NCI-H524 treated with DMSO at 0.1 percent for 48 hours (cell line): ENCODE results near the gene DUSP11.
A peak's percentile ranks its signal among the peaks of the same experiment; 100 is the strongest.
"Not testable (repeated sequence)": the region's sequence is repeated elsewhere in the genome, so short reads cannot be mapped to it uniquely, and the experiment has no call there.

Experiments used
- DNase-seq: peaks from one replicate; lab custom pipeline; 2025; lab: John Stamatoyannopoulos, UW

The DUSP11 gene

DNA sequence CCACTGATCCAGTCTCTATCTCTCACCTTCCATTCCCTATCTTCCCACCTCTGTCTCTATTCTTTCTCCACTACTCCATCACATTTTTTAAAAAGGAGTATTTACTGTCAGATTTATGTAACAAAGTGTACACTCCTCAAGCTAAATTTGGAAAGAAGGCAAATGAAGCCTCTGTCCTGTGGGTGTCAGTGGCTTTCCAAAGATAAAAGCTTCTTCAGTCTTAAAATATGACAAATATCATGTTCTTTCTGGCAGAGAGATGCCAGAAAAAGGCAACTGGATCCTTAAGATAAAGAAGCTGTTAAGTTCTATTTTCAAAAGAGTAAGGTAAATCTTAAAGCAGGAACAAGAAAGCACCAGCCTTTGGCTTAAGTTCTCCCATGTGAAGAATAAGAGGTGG lies 7.1 kb downstream of the DUSP11 start:
- DNase-seq: no peak

DNA sequence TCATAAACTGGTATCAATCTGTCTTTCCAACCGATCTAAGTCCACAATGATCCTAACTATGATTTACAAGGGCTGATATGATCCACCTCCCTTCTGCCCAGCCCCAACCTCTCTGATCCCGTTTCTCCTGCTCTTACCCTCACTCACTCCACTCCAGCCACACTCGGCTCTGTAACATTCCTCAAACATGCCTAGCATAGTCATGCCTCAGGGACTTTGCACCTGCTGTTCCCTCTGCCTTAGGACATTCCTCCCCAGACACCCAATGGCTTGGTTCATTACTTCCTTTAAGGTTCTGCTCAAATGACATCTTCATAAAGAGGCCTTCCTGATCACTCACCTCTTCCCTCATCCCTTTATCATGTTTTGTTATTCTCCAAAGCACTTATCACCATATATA lies 9.2 kb downstream of the DUSP11 start:
- no peak for DNase-seq

DNA sequence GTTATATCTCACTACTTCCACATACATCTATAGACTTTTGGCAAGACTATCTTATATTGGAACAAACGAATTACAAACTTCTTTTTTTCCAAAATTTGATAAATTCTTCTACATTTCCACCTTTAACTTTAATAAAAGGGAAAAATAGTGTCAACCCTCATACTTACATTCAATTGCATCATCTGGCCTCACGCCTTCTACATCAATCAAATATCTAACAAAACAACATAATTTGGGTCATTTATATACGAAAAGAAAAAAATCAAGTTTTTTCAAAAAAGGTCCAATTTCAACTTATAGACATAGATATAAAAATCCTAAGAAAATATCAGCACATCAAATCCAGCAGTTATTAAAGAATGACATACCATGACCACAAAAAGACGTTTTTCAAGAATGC lies 12.9 kb downstream of the DUSP11 start:
- DNase-seq: no peak

DNA sequence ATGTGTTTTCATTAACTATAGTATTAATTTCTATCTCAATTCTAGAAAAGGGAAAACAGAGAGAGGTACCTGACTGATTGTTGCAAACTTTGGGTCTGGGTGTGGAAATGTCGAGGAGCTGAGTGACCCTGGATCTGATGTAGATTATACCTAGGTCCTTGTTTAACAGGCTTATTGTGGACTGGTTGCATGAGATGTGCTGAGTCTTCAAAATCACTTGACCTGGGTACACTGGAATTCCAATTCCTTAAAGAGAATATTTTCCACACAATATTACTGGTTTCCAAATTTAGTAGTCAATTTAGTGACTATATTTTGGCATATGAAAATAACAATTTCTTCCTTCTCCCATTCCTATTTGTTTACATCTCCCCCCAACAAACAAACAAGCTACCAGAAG lies 13.6 kb downstream of the DUSP11 start:
- DNase-seq: no peak

DNA sequence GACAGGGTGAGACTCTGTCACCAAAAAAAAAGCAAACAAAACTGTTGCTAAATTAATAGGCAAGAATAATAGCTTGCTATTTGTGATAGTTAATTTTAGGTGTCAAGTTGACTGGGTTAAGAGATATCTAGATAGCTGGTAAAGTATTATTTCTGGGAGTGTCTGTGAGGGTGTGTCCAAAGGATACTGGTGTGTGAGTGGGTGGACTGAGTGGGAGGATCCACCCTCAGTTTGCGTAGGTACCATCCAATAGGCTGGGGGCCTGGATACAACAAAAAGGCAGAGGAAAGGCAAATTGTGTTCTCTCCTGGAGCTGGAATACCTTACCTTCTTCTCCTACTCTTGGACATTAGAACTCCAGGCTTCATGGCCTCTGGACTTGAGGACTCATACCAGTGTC lies 15.0 kb downstream of the DUSP11 start:
- no peak for DNase-seq

DNA sequence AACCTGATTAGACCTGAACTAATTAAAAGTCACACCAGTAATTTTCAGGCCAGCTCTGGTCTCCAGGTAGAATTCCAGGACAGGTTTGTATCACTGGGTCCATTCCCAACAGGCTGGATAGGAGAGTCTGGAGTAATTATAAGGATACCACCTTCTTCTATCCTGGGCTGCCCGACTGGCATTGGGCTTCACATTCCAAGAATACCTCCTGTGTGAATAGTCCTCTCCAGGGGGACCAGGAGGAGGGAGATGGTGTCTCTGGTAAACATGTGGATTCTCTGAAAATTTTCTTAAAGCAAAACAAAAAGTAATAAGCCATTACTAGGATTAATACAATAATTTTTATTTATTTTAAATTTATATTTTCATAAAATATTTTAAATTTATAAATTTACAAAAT lies 17.3 kb downstream of the DUSP11 start:
- DNase-seq: no peak

DNA sequence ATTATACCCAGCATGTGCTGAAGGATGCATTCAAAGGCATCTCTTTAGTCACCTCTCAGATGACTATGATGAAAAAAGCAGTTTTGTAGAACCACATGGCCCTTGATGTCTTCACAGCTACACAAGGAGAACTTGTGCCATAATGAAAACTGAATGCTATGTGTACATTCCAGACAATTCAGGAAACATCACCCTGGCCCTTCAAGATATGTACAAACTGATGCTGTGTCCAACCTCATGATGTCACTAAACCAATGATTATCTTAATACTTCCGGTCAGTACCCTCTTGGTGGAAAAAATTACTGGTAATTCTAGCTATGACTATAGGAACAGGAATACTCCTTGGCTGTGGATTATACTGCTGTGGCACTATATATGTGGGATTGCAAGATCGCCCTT lies 20.0 kb downstream of the DUSP11 start:
- no peak for DNase-seq

DNA sequence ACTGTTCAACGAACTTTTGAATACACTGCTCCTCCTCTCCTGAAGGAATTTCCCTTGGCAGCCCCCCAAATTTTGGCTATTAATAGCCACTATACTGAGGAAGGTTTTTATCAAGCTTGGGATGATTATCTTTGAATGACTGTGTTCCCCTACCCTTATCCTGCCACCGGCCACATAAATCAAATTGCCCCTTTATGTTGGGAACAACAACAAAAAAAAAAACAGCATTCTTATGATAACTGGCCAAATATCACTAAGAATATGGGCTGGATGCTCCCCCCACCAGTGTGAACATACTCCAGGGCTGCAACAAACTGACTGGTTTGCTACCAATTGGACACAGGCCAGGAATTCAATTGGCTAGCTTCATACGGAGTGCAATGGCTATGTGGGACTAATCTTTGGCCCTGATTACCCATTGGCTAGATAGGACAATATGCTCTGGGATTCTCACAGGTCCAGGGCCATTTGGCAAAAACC lies 20.6 kb downstream of the DUSP11 start:
- no peak for DNase-seq

DNA sequence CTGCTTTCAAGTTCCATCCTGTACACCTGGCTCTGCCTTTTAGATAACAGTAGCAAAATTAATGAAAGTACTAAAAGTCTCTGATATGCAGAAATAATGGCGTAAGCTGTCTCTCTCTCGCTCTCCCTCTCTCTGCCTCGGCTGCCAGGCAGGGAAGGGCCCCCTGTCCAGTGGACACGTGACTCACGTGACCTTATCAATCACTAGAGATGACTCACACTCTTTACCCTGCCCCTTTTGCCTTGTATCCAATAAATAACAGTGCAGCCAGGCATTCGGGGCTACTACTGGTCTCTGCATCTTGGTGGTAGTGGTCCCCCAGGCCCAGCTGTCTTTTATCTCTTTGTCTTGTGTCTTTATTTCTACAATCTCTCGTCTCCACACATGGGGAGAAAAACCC lies 25.6 kb downstream of the DUSP11 start:
- not testable (repeated sequence) for DNase-seq

DNA sequence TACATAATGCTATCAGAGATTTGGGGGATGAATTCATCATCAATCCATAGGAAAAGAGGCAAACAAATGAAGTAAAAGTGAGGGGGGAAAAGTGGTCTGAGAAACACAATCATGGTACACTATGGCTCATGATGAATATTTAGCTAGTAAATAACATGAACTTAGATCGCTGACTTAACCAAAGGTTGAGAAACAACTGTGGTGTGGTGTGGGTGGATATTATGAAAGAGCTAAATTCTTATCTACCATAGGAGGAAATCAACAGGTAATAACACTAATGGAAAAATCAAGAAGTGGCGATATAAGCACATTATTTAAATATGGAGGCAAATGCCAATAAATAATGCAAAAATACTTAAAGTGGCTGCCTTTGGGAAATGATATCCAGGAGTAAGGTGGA lies 30.6 kb downstream of the DUSP11 start:
- DNase-seq: no peak

DNA sequence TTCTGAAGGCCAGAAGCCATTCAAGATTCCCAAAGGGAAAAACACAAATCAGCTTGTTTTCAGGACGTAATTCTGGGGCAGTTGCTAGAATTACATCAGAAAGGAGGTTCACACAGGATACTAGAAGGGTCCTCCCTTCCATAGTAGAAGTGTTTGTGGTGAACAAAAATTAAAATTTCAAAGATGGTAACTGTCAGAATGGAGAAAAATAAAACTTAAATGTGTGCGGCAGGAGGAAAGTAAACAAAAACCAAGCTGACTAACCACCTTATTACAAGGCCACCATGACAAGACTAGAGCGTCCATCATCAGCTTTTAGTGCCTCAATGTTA lies 33.1 kb downstream of the DUSP11 start:
- no peak for DNase-seq

DNA sequence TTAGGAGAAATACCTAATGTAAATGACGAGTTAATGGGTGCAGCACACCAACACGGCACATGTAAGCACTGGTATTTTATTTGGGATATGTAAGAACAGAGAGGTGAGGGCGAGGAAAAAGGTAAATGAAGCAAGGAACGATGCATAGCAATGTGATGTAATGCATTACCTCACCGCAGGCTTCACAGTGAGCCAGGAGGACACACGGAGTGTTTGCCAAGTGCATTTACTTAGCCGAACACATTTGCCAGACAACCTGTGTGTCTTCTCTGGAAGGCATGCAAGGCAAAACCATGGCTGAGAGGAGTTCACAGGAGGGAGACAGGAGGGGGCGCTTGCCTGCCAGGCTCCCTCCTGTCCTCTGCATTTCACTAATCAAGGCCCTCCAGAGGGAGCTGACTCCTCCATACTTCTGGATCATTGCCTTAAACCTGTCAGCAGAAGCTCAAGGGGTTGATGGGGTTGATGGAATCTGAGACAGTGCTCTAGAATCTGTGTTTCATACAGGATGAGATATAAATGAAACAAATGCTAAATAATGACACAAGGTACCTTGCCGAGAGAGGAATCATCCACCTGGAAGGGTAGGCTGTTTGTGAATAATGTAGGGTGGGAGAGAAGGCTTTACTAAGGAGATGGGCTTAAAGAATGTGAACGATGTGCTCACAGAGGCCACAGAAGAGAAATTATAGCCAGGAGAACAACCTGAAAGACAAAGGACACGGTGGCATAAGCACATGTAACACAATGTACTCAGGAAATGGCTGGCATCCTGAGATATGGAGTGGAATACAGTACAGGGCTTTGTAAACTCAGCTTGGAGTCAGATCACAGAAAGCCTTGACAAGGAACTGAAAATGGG lies 33.7 kb downstream of the DUSP11 start:
- no peak for DNase-seq

DNA sequence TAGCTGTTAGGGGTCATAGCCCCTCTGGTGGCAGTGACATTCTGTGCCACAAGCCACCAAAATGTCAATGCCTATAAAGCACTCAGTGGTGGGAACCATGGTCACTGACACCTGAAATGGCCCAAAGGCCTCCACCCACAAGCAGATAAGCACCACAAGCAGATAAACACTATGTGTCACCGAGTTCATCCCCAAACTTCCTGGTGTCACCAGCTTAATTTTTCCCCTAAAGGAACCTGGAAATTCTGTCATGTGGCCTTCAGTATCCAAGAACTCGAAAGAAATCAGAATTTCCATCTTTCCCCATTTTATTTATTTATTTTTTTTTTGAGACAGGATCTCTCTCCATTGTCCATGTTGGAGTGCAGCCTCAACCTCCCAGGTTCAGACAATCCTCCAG lies 39.1 kb downstream of the DUSP11 start:
- DNase-seq: no peak

DNA sequence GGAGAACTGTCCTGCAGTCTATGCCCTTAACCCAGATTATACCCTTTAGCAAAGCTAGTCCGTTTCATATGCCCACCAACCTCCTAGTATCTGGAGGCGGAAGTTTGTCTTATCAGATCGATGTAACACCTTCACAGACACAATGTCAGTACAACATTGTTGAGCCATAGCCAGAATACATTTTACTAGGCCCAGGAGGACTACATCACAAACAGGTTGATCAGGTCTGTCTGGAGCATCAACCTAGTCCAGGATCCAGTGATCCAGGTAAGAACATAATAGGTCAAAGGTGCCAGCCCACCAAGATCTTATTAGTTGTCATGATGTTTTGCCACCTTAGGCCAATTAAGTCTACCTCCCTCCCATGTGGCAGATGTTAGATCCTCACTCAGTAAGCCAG lies 40.8 kb downstream of the DUSP11 start:
- no peak for DNase-seq

DNA sequence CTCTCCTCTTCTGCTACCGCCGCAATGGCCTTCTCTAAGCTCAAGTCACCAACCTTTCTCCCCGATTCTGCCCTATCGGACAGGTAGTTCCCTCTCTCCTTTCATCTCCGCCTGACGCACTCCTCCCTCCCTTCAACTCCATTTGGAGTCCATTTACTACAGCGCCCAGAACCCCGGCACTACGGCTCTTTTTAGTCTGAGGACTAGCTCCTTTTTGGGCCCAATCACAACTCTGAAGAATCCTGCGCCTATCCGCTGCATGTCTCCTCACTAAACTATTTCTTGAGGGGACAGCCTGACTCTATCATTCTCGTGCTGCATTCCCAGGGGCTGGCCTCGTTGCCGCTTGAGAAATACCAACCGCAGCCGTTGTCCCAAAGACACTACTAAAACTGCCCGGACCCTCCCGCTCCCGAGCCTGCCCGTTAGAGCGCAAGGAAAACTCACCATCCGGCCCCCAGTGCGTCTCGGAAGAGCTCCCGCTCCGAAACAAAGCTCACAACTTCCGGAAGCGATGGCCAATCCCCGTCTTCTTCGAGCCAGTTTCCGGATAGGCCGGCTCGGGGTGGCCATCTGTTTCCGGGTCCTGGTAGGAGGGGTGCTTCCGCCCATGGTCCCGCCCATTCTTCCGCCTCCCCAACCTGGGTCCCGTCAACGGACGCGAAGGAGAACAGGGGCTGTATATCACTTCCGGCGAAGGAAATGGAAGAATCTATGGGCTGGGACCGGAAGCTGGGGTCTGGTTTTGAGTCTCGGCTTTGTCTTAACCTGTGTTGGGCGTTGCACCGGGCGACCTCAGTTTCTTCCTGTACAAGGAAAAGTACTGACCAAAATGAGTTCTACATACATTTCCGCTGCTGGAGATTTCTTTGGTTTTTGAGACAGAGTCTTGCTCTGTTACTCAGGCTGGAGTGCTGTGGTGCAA lies 42.8 kb downstream of the DUSP11 start, which contains the start of gene TPRKB:
Gene TPRKB (minus strand): TSS at position 491 of the 925 bp plus-strand sequence. CDS start 2,776 bp downstream, outside the sequence.
- peak; percentile 94 for DNase-seq

DNA sequence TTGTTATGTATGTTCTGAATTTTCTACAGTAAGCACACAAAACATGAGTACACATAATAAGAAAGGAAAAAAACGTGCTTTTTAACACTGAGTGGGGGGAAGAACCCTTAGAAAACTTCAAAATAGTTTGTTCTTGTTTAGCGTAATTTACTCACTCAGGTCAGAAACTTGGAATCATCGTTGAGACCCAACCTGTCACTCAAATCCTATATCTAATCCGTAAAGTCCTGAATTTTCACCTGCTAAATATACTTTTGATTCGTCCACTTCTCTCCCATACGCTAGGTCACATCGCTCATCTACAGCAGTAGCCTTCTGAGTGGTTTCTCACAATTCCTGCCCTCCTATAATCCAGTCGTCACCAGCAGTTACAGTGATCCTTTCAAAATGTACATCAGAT lies 43.5 kb downstream of the DUSP11 start:
- DNase-seq: no peak

DNA sequence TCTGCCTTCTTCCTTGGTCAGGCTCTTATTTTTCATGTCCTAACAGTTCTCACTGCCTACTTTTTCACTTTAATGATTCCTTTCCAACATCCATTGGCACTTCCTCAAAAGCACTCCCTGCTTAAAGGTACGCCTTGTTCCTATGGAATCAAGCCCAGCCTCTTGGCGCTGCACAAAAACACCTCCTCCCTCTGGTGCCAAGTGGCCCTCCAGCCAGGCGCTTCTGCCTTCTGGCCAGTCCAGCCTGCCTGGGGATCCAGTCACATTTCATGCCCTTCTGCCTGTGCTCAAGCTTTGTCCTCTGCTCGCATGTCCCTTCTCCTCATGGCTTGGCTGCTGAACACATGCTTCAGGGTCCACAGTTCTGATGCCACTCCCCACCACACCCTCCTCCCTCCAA lies 49.1 kb downstream of the DUSP11 start:
- no peak for DNase-seq

DNA sequence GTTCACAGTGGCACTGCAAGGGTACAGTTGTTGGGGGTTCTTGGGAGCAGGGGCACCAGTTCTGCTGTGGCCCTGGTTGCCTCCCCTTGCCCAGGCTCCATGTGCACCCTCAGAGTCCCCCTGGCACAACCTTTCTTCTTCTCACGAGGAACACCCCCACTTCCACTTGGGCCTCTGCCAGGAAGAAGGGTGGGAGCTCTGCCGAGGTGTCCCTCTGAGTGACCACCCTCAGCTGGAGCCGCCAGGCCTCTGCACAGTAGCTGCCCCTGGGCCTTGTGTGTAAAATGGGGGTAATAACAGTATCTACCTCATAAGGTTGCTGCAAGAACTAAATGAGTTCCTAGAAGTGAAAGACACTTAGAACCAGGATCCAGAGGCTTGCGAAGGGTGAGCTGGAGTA lies 51.2 kb downstream of the DUSP11 start:
- no peak for DNase-seq

DNA sequence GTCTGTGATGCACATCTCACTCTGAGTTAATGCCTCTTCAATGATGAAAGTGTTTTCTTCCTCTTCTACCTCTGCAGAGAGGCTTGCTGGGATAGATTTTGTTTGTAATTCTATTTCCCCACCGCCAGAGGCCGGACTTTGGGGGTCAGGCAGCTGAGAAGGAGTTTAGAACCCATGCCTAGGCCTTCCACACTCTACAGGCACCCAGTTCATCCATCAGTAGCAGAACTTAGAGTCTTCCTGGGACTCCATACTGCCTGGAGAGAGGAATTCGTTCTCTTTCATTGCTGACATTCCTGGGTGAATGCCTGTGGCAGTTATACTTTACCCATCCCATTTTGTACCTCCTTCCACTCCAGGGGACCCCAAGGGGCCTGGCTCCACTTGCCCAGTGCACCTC lies 51.9 kb downstream of the DUSP11 start:
- DNase-seq: no peak

DNA sequence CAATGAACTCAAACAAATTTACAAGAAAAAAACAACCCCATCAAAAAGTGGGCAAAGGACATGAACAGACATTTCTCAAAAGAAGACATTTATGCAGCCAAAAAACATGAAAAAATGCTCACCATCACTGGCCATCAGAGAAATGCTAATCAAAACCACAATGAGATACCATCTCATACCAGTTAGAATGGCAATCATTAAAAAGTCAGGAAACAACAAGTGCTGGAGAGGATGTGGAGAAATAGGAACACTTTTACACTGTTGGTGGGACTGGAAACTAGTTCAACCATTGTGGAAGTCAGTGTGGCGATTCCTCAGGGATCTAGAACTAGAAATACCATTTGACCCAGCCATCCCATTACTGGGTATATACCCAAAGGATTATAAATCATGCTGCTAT lies 53.2 kb downstream of the DUSP11 start:
- not testable (repeated sequence) for DNase-seq

DNA sequence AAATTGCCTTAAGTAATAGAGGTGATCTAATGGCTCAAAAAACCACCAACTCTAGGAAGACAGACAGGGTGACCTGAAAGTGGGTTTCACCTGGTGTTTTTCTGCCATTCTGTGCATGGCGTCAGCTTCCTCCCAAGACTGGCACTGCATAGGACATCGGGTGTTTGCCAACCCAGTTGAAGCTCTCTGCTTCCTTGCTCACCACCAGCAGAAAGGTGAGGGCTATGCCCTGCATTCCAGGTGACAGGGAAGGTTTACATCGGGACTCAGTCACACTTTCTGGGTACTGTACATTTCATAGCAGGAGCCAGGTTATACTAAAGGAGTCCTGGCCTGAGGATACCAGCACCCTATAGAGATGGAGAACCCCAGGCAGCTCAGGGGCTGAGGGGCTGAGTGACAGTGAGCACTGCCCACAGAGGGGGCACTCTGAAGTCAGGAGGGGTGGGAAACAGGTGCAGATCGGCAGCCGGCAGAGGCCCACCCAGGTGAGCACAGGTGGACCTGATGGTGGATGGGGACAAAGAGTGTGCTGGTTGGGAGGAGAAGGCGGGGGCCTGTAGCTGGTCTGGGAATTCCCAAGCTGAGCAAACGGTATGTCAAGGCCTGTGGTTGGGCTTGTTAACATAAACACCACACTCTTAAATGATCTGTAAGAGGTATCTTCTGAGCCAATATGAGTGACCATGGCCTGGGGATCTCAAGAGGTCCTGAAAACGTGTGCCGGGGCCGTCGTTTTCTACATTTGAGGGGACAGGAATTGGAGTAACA lies 60.9 kb downstream of the DUSP11 start:
- DNase-seq: no peak

DNA sequence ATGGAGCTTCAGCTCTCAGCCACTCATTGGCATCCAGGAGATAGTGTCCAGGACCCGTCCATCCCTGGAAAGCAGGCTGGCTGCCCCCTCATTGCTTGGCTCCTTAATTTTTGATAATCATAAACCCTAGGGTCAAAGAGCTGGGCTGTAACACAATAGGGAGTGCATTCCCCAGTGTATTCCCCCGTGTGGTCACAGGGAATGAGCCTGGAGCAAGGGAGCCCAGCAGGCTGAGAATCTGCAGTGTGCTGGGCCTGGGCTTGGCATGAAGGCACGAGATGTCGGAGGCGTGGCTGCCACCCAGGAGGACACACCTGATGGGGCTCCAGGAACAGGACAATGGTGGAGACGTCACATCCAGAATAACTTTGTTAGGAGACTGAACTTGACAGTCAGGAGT lies 61.5 kb downstream of the DUSP11 start:
- no peak for DNase-seq
